Activated T-helper 17 cell treated with anti-CD3 and anti-CD28 coated beads, Interleukin-2, amount 50 U/mL, for 72 hours (primary cell): Measurements from ENCODE around the gene CTDP1. TPM values are rescaled to one million over a fixed set of nuclear protein-coding genes. Genes with fewer than 3 reads are reported as not detected.
"Not testable (repeated sequence)": the region's sequence is repeated elsewhere in the genome, so short reads cannot be mapped to it uniquely, and the experiment has no call there.

ENCODE experiments used
- ATAC-seq: fragments of 150-1000 bp; cut with Tn5 transposase; replicated peaks from 2 replicates; pipeline ENCODE4 v1.10.0; 2021; ENCODE audit warnings: mild to moderate bottlenecking, moderate library complexity
- H3K27ac Mint-ChIP-seq: one replicate; pipeline ENCODE4 v1.8.0; 2022; ENCODE audit warnings: mixed read lengths
- H3K27me3 Mint-ChIP-seq: one replicate; pipeline ENCODE4 v1.8.0; 2022; ENCODE audit warnings: mixed read lengths
- H3K36me3 Mint-ChIP-seq: one replicate; pipeline ENCODE4 v1.8.0; 2022; ENCODE audit warnings: low read depth, mild to moderate bottlenecking, mixed read lengths
- H3K4me1 Mint-ChIP-seq: one replicate; pipeline ENCODE4 v1.8.0; 2022; ENCODE audit warnings: mixed read lengths
- H3K4me3 Mint-ChIP-seq: one replicate; pipeline ENCODE4 v1.8.0; 2022; ENCODE audit warnings: mild to moderate bottlenecking, mixed read lengths
- H3K9me3 Mint-ChIP-seq: one replicate; pipeline ENCODE4 v1.8.0; 2022; ENCODE audit warnings: mixed read lengths
- total RNA-seq, 2 donors: library from RNA; stranded (reverse); gene quantifications; one replicate each; pipeline ENCODE4 v1.2.3, GENCODE V29; 2022

The CTDP1 gene
- total RNA-seq, 2 donors from 2014 or later = 38.8 to 48.5 TPM

DNA sequence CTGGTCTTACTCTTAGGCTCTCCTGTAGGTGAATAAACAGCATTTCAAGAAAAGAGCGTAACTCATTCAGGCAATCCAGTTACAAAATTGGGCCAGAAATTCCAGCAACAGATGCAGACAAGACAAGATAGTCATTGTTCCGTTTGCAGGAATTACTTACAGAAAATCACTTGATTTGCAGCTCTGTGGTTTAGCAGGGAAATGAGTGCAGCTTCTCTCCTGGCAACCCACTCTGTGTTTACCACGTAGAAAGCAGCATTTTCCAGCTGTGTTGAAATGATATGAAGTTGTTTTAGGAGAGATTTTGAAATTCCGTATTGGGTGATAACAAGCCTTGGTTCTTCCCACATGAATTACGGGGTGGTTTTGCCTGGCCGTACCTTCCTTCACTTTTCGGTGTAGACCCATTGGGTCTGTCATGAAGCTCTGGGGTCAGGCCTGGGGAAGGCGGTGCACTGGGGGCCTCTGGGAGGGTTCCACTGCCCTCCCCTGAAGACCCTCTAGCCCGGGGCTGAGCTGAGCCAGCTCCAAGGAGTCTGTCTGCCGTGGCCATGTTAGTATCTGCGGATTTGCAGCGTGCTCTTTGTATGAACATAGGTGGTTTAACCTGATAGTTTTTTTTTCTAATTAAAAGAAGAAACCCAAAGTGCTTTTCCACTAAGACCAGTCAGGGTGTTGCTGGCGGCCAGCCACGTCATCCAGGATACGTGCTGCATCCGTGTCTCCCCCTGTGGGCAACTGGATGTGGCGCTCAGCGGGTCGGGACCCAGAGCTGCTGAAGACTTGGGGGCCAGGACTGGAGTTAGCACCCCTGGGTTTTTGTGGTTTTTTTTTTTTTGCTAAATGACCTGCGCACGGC is 59.2 kb downstream of the CTDP1 start:
- Mint-ChIP-seq H3K36me3 (peaks cover 96% of the 10 kb centered on the region), H3K9me3 (no peaks in the 10 kb centered on the region), H3K27ac (no peak overlapping the region), H3K4me1 (no peaks in the 10 kb centered on the region), H3K4me3 (no peak overlapping the region), H3K27me3 (no peaks in the 10 kb centered on the region)
- no peak for ATAC-seq

DNA sequence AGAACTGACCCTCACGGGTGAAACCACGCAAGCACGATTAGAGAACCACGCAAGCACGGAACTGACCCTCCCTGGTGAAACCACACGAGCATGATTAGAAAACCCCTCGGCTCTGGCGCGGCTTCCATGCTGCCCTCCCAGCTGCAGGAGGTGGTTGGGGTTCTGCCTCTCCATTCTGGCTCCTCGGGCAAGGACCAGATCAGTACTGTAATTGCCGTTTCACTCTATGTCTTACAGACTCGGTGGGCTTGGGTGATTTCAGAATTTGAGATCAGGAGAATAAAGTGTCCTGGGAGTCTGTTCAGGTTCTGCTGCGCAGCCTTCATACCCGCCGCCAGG is 59.8 kb downstream of the CTDP1 start:
- Mint-ChIP-seq H3K36me3 (peaks cover 96% of the 10 kb centered on the region), H3K4me1 (peaks cover 5% of the 10 kb centered on the region), H3K27ac (no peak overlapping the region), H3K9me3 (peaks cover 4% of the 10 kb centered on the region), H3K27me3 (no peaks in the 10 kb centered on the region), H3K4me3 (no peak overlapping the region)
- ATAC-seq = no peak

- not testable (repeated sequence) for H3K27ac Mint-ChIP-seq, H3K4me1 Mint-ChIP-seq, H3K4me3 Mint-ChIP-seq, H3K9me3 Mint-ChIP-seq, ATAC-seq, H3K27me3 Mint-ChIP-seq
- H3K36me3 Mint-ChIP-seq = peaks cover 94% of the 10 kb centered on the region
Observed at GRCh38 chr18:79740047-79740446, 60.4 kb downstream of the CTDP1 start.

GRCh38 chr18:79740521-79741361 is 61.1 kb downstream of the CTDP1 start:
- peaks cover 6% of the 10 kb centered on the region for H3K9me3 Mint-ChIP-seq
- H3K4me3 Mint-ChIP-seq = no peak overlapping the region
- ATAC-seq = no peak
- no peak overlapping the region for H3K27ac Mint-ChIP-seq
- peaks cover 8% of the 10 kb centered on the region for H3K4me1 Mint-ChIP-seq
- peaks cover 87% of the 10 kb centered on the region for H3K36me3 Mint-ChIP-seq
- H3K27me3 Mint-ChIP-seq = no peaks in the 10 kb centered on the region

DNA sequence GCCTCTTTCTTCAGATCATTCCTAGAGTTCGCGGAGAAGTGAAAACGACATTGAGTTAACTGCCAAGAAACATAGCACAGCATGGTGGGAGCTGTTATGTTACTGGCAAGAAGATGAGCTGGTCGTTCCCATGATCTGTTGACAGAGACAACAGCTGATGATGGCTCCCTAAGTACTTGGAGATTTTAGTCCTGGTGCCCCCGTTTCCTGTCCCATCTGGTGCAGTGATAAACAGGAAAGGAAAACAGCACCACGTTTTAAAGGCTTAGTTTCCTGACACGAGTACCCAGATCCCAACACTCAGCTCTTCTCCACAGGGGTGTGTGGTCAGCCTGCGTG is 61.7 kb downstream of the CTDP1 start:
- Mint-ChIP-seq H3K9me3 (peaks cover 6% of the 10 kb centered on the region), H3K27ac (no peak overlapping the region), H3K4me1 (peaks cover 8% of the 10 kb centered on the region), H3K4me3 (no peak overlapping the region), H3K36me3 (peaks cover 83% of the 10 kb centered on the region), H3K27me3 (no peaks in the 10 kb centered on the region)
- ATAC-seq = no peak

- Mint-ChIP-seq H3K27ac (no peak overlapping the region), H3K9me3 (peaks cover 6% of the 10 kb centered on the region), H3K4me3 (no peak overlapping the region), H3K27me3 (no peaks in the 10 kb centered on the region), H3K4me1 (peaks cover 8% of the 10 kb centered on the region), H3K36me3 (peaks cover 83% of the 10 kb centered on the region)
- no peak for ATAC-seq
Observed at GRCh38 chr18:79742076-79742475, 62.5 kb downstream of the CTDP1 start.

DNA sequence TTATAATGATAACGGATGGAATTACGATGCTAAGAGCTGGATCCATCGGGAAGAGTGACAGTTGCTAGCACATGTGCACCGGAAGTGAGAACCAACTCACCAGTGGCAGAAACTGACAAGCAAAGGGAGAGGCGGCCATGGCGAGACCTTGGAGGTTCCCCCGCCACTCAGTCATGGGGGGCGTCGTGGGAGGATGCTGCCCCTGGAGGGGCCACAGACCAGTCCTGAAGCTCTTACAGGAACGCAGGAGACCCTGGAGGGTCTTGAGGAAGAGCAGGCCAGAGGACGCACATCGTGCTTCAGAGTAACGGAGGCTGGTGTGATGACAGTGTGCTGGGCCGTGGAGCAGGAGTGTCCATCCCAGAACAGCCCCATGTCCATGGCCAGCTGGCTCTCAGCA is 65.0 kb downstream of the CTDP1 start:
- Mint-ChIP-seq H3K36me3 (peaks cover 81% of the 10 kb centered on the region), H3K9me3 (peaks cover 6% of the 10 kb centered on the region), H3K27me3 (no peaks in the 10 kb centered on the region), H3K4me3 (no peak overlapping the region), H3K27ac (peak overlapping the region; percentile 6), H3K4me1 (peaks cover 8% of the 10 kb centered on the region)
- ATAC-seq = no peak

- Mint-ChIP-seq H3K36me3 (peaks cover 76% of the 10 kb centered on the region), H3K9me3 (peaks cover 6% of the 10 kb centered on the region), H3K4me3 (no peak overlapping the region), H3K4me1 (peaks cover 8% of the 10 kb centered on the region), H3K27me3 (no peaks in the 10 kb centered on the region), H3K27ac (no peak overlapping the region)
- ATAC-seq = no peak
Observed at GRCh38 chr18:79746730-79747129, 67.1 kb downstream of the CTDP1 start.

DNA sequence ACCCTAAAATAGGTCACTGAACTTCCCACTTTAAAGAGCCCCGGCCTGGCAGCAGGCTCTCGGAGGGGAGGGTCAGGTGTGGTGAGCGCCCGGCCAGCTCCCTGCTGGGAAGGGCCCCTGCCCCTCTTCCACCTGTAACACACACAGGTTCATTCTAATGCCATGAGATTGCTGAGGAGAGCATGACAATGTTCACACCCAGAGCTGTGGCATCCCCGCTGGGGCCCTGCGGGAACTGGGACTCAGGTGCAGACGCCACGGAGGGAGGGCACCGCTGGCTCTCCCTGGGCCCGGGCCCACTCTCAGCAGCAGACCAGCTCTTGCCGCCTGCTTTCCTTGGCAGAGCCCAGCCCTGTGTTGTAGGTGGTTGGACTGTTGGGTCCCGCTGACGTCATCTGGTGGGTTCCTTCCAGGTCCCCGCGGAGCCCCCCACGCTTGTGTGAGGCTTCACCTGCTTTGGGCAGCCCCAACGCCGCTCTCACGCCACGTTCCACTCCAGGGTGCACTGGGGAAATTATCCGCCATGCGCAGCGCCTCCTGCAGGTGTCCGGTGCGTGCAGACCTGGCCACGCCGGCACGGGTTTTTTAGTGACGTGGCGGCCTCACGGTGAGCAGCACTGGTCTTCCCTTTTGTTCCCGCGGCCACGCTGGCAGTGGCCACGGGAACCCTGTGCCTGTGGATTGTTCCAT is 67.7 kb downstream of the CTDP1 start:
- ATAC-seq = no peak
- Mint-ChIP-seq H3K27me3 (no peaks in the 10 kb centered on the region), H3K9me3 (peaks cover 6% of the 10 kb centered on the region), H3K36me3 (peaks cover 72% of the 10 kb centered on the region), H3K27ac (no peak overlapping the region), H3K4me1 (peaks cover 8% of the 10 kb centered on the region), H3K4me3 (no peak overlapping the region)

GRCh38 chr18:79748321-79749180 is 68.9 kb downstream of the CTDP1 start:
- no peak overlapping the region for H3K27ac Mint-ChIP-seq
- H3K4me1 Mint-ChIP-seq = peaks cover 8% of the 10 kb centered on the region
- H3K9me3 Mint-ChIP-seq = peaks cover 6% of the 10 kb centered on the region
- H3K4me3 Mint-ChIP-seq = no peak overlapping the region
- no peaks in the 10 kb centered on the region for H3K27me3 Mint-ChIP-seq
- H3K36me3 Mint-ChIP-seq = peaks cover 66% of the 10 kb centered on the region
- no peak for ATAC-seq

DNA sequence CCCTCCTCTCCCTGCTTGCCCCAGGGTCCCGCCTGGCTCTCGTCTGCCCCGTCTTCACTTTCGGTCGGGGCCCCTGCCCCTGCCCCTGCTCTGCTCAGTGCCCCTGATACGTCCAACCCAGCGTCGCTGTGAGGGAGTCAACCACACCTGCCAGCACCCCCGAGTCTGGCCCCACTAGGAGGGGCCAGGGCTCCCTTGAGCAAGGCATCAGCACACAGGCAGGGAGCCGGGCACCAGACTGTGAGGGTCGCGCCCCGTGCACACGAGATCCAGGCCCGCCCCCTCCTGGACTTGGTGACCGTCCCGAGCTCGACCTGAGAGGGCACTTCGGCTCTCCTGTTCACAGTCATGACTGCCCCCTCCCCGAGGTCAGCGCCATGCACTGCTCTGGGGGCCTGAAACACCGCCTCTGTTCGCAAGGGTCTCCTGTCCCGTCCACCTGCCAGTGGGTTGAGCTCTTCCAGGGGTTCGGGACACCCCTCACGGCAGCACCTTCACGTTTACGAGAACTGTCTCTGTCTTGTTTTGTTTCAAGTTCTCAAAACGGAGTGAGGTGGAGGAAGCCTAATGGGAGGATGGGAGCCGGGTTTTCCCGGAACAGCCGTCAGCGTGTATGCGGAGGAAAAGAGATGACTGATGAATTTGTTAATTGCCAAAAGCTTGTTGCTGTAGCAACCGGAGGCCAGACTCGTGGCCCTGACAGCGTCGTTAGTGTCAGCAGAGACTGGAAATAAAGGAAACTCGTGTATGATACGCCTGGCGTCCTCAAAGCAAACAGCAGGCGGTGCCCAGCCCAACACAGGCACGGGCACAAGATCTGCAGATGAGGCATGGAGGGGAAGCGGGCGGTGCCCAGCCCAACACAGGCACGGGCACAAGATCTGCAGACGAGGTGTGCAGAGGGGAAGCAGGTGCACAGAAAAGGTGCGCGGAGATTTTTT is 69.9 kb downstream of the CTDP1 start:
- Mint-ChIP-seq H3K4me3 (no peak overlapping the region), H3K4me1 (peaks cover 2% of the 10 kb centered on the region), H3K36me3 (peaks cover 66% of the 10 kb centered on the region), H3K27me3 (no peaks in the 10 kb centered on the region), H3K9me3 (peaks cover under 1% of the 10 kb centered on the region), H3K27ac (no peak overlapping the region)
- ATAC-seq = no peak

DNA sequence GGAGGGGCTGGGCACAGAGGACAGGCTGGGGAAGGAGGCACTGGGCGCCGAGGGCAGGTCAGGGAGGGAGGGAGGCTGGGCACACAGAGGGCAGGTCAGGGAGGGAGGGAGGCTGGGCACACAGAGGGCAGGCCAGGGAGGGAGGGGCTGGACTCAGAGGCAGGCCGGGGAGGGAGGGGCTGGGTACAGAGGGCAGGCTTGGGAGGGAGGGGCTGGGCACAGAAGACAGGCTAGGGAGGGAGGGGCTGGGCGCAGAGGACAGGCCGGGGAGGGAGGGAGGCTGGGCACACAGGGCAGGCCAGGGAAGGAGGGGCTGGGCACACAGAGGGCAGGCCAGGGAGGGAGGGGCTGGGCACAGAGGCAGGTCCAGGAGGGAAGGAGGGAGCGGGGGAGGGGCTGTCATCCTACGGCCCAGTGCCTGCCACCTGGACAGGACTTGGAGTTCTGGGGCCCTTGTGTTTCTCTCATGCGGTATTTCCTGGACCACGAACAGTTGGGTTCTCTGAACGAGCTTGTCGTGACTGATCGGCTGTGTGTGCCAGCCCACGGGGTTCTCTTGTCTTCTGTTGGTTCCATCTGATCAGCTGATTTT is 71.5 kb downstream of the CTDP1 start:
- Mint-ChIP-seq H3K27me3 (no peaks in the 10 kb centered on the region), H3K27ac (no peak overlapping the region), H3K36me3 (peaks cover 79% of the 10 kb centered on the region), H3K9me3 (peaks cover 4% of the 10 kb centered on the region), H3K4me3 (no peak overlapping the region), H3K4me1 (no peaks in the 10 kb centered on the region)
- ATAC-seq = no peak
